Prostate gland (tissue), 2 donors: Measurements from ENCODE around the gene ATP6V1G2.

Experiments
- POLR2AphosphoS5 ChIP-seq: sonication (generic); formaldehyde crosslinking; IDR thresholded peaks from one replicate; pipeline ENCODE4 v1.6.1; 2017; ENCODE audit warnings: antibody characterized with exemption
- TF ChIP-seq, protein P1 (sequence below), 4 experiments: fragments of 200-600 bp in 2 of 4; fragments of 450-650 bp in 2 of 4; sonication (generic) in 2 of 4; IDR thresholded peaks; 1 replicate in 3 of 4; 2 replicates in 1 of 4; pipeline ENCODE4 v1.5.1; 2016 to 2019; ENCODE audit warnings: antibody characterized with exemption in 4 of 4, mild to moderate bottlenecking in 2 of 4, moderate library complexity in 2 of 4

DNA sequence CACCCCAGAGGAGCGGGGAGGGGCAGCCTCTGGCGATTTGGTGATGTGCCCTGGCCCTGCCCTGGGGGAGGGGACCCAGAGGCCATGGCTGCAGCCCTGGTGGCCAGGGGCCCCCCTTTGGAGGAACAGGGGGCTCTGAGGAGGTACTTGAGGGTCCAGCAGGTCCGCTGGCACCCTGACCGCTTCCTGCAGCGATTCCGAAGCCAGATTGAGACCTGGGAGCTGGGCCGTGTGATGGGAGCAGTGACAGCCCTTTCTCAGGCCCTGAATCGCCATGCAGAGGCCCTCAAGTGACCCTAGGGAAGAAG is 11.9 kb upstream of the ATP6V1G2 start:
- TF ChIP-seq, protein P1, sequence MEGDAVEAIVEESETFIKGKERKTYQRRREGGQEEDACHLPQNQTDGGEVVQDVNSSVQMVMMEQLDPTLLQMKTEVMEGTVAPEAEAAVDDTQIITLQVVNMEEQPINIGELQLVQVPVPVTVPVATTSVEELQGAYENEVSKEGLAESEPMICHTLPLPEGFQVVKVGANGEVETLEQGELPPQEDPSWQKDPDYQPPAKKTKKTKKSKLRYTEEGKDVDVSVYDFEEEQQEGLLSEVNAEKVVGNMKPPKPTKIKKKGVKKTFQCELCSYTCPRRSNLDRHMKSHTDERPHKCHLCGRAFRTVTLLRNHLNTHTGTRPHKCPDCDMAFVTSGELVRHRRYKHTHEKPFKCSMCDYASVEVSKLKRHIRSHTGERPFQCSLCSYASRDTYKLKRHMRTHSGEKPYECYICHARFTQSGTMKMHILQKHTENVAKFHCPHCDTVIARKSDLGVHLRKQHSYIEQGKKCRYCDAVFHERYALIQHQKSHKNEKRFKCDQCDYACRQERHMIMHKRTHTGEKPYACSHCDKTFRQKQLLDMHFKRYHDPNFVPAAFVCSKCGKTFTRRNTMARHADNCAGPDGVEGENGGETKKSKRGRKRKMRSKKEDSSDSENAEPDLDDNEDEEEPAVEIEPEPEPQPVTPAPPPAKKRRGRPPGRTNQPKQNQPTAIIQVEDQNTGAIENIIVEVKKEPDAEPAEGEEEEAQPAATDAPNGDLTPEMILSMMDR (IDR thresholded peaks at IDR 0.05): no peak
- TF ChIP-seq POLR2AphosphoS5: no peak
